ENCODE results near the gene SOX18. TPM values are rescaled to one million over a fixed set of nuclear protein-coding genes. Genes with fewer than 3 reads are reported as not detected.

Gene SOX18
- polyA plus RNA-seq, 6 donors from 2014 or later, result not detected

- no peaks in the 10 kb centered on the region for H3K9me3 Mint-ChIP-seq
- peak overlapping the region in 5 of 8 donors; percentile 2 to 63 (median 12) for H3K4me3 Mint-ChIP-seq
- DNase-seq (no peak), ATAC-seq (ENCODE audit: low read depth in 2 of 2) (peak in 1 of 2 donors; percentile 10)
- peaks cover 2 to 31% (median 15%) of the 10 kb centered on the region in 3 donors for H3K27me3 Mint-ChIP-seq
- peaks cover 14 to 26% (median 16%) of the 10 kb centered on the region in 3 donors for H3K4me1 Mint-ChIP-seq
- H3K27ac Mint-ChIP-seq, result peak overlapping the region in 1 of 6 donors; percentile 6
- H3K36me3 Mint-ChIP-seq, result no peaks in the 10 kb centered on the region
These were observed 9.1 kb upstream of the SOX18 start for GRCh38 chr20:64058536-64058935.

- H3K4me3 Mint-ChIP-seq, result peak overlapping the region in 7 of 8 donors; percentile 32 to 63 (median 55)
- peaks cover 5 to 37% (median 22%) of the 10 kb centered on the region in 3 donors for H3K27me3 Mint-ChIP-seq
These were observed 8.4 kb upstream of the SOX18 start for GRCh38 chr20:64057628-64058498.

GRCh38 chr20:64056889-64057627 lies 7.6 kb upstream of the SOX18 start:
- H3K9me3 Mint-ChIP-seq, result no peaks in the 10 kb centered on the region
- H3K36me3 Mint-ChIP-seq, result no peaks in the 10 kb centered on the region
- H3K4me1 Mint-ChIP-seq, result peaks cover 13 to 32% (median 20%) of the 10 kb centered on the region in 3 donors
- H3K27me3 Mint-ChIP-seq, result peaks cover 5 to 43% (median 26%) of the 10 kb centered on the region in 3 donors
- peak overlapping the region in 3 of 6 donors; percentile 38 to 67 (median 60) for H3K27ac Mint-ChIP-seq
- H3K4me3 Mint-ChIP-seq, result peak overlapping the region in 6 of 8 donors; percentile 20 to 60 (median 56)
- peak; percentile 12 to 27 for ATAC-seq (ENCODE audit: low read depth in 2 of 2)
- DNase-seq, result no peak

More at GRCh38 chr20:64057628-64058498, 8.4 kb upstream of the SOX18 start:
- Mint-ChIP-seq H3K9me3 (no peaks in the 10 kb centered on the region), H3K4me1 (peaks cover 13 to 31% (median 20%) of the 10 kb centered on the region in 3 donors), H3K36me3 (no peaks in the 10 kb centered on the region), H3K27ac (peak overlapping the region in 3 of 6 donors; percentile 60 to 74 (median 67))
- DNase-seq (peak; percentile 69), ATAC-seq (ENCODE audit: low read depth in 2 of 2) (peak; percentile 82 to 86)

GRCh38 chr20:64056639-64056888 lies 7.1 kb upstream of the SOX18 start:
- Mint-ChIP-seq H3K4me1 (peaks cover 13 to 32% (median 20%) of the 10 kb centered on the region in 3 donors), H3K27me3 (peaks cover 5 to 47% (median 31%) of the 10 kb centered on the region in 3 donors), H3K4me3 (no peak overlapping the region), H3K9me3 (no peaks in the 10 kb centered on the region), H3K36me3 (no peaks in the 10 kb centered on the region), H3K27ac (no peak overlapping the region)
- DNase-seq (no peak), ATAC-seq (ENCODE audit: low read depth in 2 of 2) (no peak)

- ATAC-seq (ENCODE audit: low read depth in 2 of 2), result no peak
- H3K9me3 Mint-ChIP-seq, result no peaks in the 10 kb centered on the region
- H3K4me1 Mint-ChIP-seq, result peaks cover 13 to 32% (median 20%) of the 10 kb centered on the region in 3 donors
These were observed 6.6 kb upstream of the SOX18 start for GRCh38 chr20:64055893-64056638.

GRCh38 chr20:64055396-64055892 lies 6.0 kb upstream of the SOX18 start:
- ATAC-seq (ENCODE audit: low read depth in 2 of 2) (no peak), DNase-seq (no peak)
- Mint-ChIP-seq H3K4me3 (no peak overlapping the region), H3K36me3 (no peaks in the 10 kb centered on the region), H3K27ac (peak overlapping the region in 1 of 6 donors; percentile 62), H3K27me3 (peaks cover 5 to 59% (median 38%) of the 10 kb centered on the region in 3 donors), H3K9me3 (no peaks in the 10 kb centered on the region), H3K4me1 (peaks cover 16 to 32% (median 20%) of the 10 kb centered on the region in 3 donors)

More at GRCh38 chr20:64055893-64056638, 6.6 kb upstream of the SOX18 start:
- no peaks in the 10 kb centered on the region for H3K36me3 Mint-ChIP-seq
- H3K27ac Mint-ChIP-seq, result no peak overlapping the region
- peaks cover 5 to 52% (median 33%) of the 10 kb centered on the region in 3 donors for H3K27me3 Mint-ChIP-seq
- no peak for DNase-seq
- peak overlapping the region in 1 of 8 donors; percentile 15 for H3K4me3 Mint-ChIP-seq

- peaks cover 6 to 63% (median 40%) of the 10 kb centered on the region in 3 donors for H3K27me3 Mint-ChIP-seq
- H3K36me3 Mint-ChIP-seq, result no peaks in the 10 kb centered on the region
- H3K4me3 Mint-ChIP-seq, result peak overlapping the region in 1 of 8 donors; percentile 5
- DNase-seq (no peak), ATAC-seq (ENCODE audit: low read depth in 2 of 2) (no peak)
- H3K4me1 Mint-ChIP-seq, result peaks cover 16 to 32% (median 20%) of the 10 kb centered on the region in 3 donors
- H3K27ac Mint-ChIP-seq, result no peak overlapping the region
- H3K9me3 Mint-ChIP-seq, result no peaks in the 10 kb centered on the region
These were observed 4.6 kb upstream of the SOX18 start for GRCh38 chr20:64053841-64054661.

GRCh38 chr20:64052987-64053840 lies 3.8 kb upstream of the SOX18 start:
- Mint-ChIP-seq H3K36me3 (no peaks in the 10 kb centered on the region), H3K9me3 (no peaks in the 10 kb centered on the region), H3K4me3 (peak overlapping the region in 1 of 8 donors; percentile 5), H3K4me1 (peaks cover 12 to 28% (median 15%) of the 10 kb centered on the region in 3 donors), H3K27ac (no peak overlapping the region), H3K27me3 (peaks cover 9 to 64% (median 40%) of the 10 kb centered on the region in 3 donors)
- ATAC-seq (ENCODE audit: low read depth in 2 of 2) (no peak), DNase-seq (no peak)

- H3K27ac Mint-ChIP-seq, result no peak overlapping the region
- H3K4me3 Mint-ChIP-seq, result no peak overlapping the region
- H3K9me3 Mint-ChIP-seq, result no peaks in the 10 kb centered on the region
- no peak for DNase-seq
- no peak for ATAC-seq (ENCODE audit: low read depth in 2 of 2)
- H3K36me3 Mint-ChIP-seq, result no peaks in the 10 kb centered on the region
- peaks cover 9 to 19% (median 11%) of the 10 kb centered on the region in 3 donors for H3K4me1 Mint-ChIP-seq
- peaks cover 9 to 66% (median 46%) of the 10 kb centered on the region in 3 donors for H3K27me3 Mint-ChIP-seq
These were observed 2.9 kb upstream of the SOX18 start for GRCh38 chr20:64052326-64052722.

GRCh38 chr20:64051561-64052325 lies 2.3 kb upstream of the SOX18 start:
- H3K27me3 Mint-ChIP-seq, result peaks cover 9 to 72% (median 52%) of the 10 kb centered on the region in 3 donors
- ATAC-seq (ENCODE audit: low read depth in 2 of 2) (no peak), DNase-seq (no peak)
- H3K27ac Mint-ChIP-seq, result no peak overlapping the region
- peaks cover 9 to 17% (median 11%) of the 10 kb centered on the region in 3 donors for H3K4me1 Mint-ChIP-seq
- peak overlapping the region in 2 of 8 donors; percentile 12 to 71 for H3K4me3 Mint-ChIP-seq
- H3K9me3 Mint-ChIP-seq, result no peaks in the 10 kb centered on the region
- H3K36me3 Mint-ChIP-seq, result no peaks in the 10 kb centered on the region

GRCh38 chr20:64051033-64051452 lies 1.6 kb upstream of the SOX18 start:
- Mint-ChIP-seq H3K9me3 (no peaks in the 10 kb centered on the region), H3K4me1 (peaks cover 9 to 17% (median 11%) of the 10 kb centered on the region in 3 donors), H3K27me3 (peaks cover 15 to 76% (median 59%) of the 10 kb centered on the region in 3 donors), H3K36me3 (no peaks in the 10 kb centered on the region), H3K27ac (no peak overlapping the region), H3K4me3 (peak overlapping the region in 1 of 8 donors; percentile 47)
- ATAC-seq (ENCODE audit: low read depth in 2 of 2) (no peak), DNase-seq (no peak)
